Amniotic stem cell (primary cell): ENCODE data around the gene ADPRM.

ENCODE experiments used
- DNase-seq: peaks from one replicate; lab custom pipeline; 2025; lab: John Stamatoyannopoulos, UW

Gene ADPRM

GRCh38 chr17:10741416-10742135 is 44.2 kb downstream of the ADPRM start:
- DNase-seq = no peak

- DNase-seq = no peak
These were observed 45.0 kb downstream of the ADPRM start for GRCh38 chr17:10742431-10742830.

- DNase-seq = no peak
These were observed 46.1 kb downstream of the ADPRM start for GRCh38 chr17:10743316-10744009.

- DNase-seq = no peak
These were observed 47.2 kb downstream of the ADPRM start for GRCh38 chr17:10744501-10745000.

GRCh38 chr17:10745231-10745630 is 47.8 kb downstream of the ADPRM start:
- DNase-seq = no peak

- no peak for DNase-seq
These were observed 51.3 kb downstream of the ADPRM start for GRCh38 chr17:10748531-10749181.

DNA sequence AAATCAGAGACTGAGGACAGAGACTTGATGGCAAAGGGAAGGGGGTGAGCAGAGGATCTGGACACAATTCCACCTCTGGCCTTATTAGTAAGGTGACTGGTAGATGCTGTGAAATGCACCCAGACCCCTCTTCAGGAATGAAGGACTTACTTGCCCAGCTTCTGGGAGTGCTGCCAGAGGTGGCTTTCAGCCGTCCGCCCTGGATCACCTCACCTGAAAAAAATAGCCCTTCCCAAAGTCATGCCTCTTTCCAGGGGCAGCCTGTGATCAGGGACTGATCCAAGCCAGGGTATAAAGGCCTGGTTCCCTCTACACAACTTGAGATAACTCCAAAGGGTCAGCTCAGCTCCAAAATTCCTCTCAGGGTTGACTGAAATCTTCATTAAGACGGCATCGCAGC is 52.8 kb downstream of the ADPRM start:
- no peak for DNase-seq

GRCh38 chr17:10751563-10751962 is 54.2 kb downstream of the ADPRM start:
- DNase-seq = no peak

DNA sequence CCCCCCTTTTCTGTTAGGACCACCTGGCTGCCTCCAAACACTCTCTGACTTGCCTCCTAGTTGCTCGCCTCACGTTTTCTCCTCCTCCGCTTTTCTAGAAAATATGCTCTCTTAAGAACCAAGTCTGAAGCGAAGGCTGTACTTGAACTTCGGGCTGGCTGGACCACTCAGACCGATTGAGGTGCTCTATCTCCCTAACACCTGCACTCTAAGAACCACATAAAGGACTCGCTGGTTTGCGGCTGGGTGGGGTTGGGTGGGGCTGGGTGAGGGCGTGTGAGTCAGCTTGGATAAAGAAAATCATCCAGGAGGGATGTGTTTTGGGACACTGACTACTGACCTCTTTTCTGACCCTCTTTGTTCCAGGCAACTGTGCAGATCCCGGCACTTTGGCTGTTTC is 55.3 kb downstream of the ADPRM start:
- DNase-seq = no peak

DNA sequence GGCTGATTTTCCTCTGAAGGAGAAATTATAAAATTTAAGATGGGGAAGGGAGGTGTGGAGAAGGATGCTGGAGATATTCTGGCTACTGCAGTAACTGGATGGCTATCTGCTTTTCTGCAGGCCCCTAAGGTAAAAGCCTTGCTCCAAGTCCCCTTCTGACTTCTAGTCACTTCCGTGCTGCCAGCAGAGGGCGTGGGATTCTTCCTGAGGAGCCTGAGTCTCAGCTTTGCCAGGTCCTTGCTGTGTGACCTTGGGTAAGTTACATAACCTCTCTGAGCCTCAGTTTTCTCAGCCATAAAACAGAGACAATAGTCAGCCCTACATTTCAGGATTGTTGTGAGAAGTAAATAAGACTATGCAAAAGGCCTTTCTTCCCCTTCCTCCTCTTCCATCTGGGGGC is 56.7 kb downstream of the ADPRM start:
- no peak for DNase-seq

- DNase-seq = no peak
These were observed 57.6 kb downstream of the ADPRM start for GRCh38 chr17:10754861-10755591.

DNA sequence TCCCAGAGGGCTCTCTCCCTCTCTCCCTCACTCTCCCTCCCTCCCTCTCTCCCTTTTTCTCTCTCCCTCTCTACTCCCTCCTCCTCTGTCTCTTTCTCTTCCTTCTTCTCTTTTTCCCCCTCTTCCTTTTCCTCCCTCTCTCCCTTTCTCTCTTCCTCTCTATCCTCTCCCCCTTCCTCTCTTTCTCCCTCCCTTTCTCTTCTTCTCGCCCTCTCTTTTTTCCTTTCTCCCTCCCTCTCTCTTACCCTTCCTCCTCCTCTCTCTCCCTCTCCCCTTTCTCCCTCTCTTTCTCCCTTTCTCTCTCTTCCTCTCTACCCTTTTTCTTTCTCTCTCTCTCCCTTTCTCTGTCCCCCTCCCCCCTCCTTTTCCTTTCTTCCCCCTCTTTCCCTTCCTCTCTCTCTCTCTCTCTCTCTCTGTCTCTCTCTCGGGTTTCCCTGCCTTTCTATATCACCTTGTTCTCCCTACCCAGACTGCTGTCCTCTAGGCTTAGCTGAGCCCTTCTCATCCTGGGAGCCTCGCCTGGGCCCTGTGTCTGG is 58.3 kb downstream of the ADPRM start:
- no peak for DNase-seq

GRCh38 chr17:10756185-10756584 is 58.8 kb downstream of the ADPRM start:
- no peak for DNase-seq

- DNase-seq = no peak
These were observed 59.2 kb downstream of the ADPRM start for GRCh38 chr17:10756619-10757018.

GRCh38 chr17:10757067-10757466 is 59.7 kb downstream of the ADPRM start:
- DNase-seq = no peak

GRCh38 chr17:10757647-10758046 is 60.3 kb downstream of the ADPRM start:
- DNase-seq = no peak

DNA sequence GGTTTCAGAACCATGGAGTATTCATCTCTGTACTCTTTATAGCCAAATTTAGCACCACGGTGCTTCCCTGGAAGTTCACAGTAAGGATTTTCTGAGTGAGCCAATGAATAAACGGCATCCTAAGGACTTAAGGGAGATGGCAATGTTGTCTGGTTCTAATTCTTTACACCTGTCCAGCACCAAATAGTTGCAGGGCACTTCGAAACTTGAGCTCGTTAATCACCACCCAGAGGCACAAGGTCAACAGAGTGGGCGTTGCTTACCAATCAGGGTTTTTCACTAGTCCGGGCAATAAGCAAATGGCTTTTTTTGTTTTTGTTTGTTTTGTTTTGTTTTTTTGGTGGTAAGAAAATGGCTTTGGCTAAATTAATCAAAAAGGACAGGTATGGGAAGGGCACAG is 60.7 kb downstream of the ADPRM start:
- no peak for DNase-seq
